Keratinocyte (primary cell): ENCODE data around the gene PRR22. TPM values are rescaled to one million over a fixed set of nuclear protein-coding genes. Genes with fewer than 3 reads are reported as not detected.
"Not testable (repeated sequence)": the region's sequence is repeated elsewhere in the genome, so short reads cannot be mapped to it uniquely, and the experiment has no call there.

Experiments
- DNase-seq: peaks from one replicate; pipeline ENCODE4 v3.0.0-alpha.2; 2011; ENCODE audit warnings: low read depth, missing footprints, low spot score
- FAIRE-seq: peaks from 2 replicates; lab custom pipeline; 2011; peaks lifted over from hg19 to GRCh38; lab: Jason Lieb, UNC
- H2AFZ ChIP-seq: 2 replicates; pipeline ENCODE4 v1.6.0; 2012; ENCODE audit warnings: low read length, control low read depth, inconsistent platforms; ENCODE audit not compliant: control insufficient read depth
- H3K27ac ChIP-seq: 2 replicates; pipeline ENCODE4 v1.5.1; 2011; ENCODE audit warnings: low read length; ENCODE audit not compliant: control insufficient read depth, insufficient read depth
- H3K27me3 ChIP-seq: 3 replicates; pipeline ENCODE4 v1.6.0; 2011; ENCODE audit warnings: low read length; ENCODE audit not compliant: control insufficient read depth, insufficient read depth; ENCODE audit errors: extremely low read depth
- H3K36me3 ChIP-seq, 2 experiments: 2 replicates in 1 of 2; 3 replicates in 1 of 2; pipeline ENCODE4 v1.5.1; 2011; ENCODE audit warnings: low read length in 2 of 2, mild to moderate bottlenecking in 1 of 2; ENCODE audit not compliant: control insufficient read depth in 2 of 2, insufficient read depth in 2 of 2; ENCODE audit errors: extremely low read depth in 1 of 2
- H3K4me1 ChIP-seq: 3 replicates; pipeline ENCODE4 v1.5.1; 2011; ENCODE audit warnings: low read length; ENCODE audit not compliant: control insufficient read depth, insufficient read depth; ENCODE audit errors: extremely low read depth
- H3K4me2 ChIP-seq: 3 replicates; pipeline ENCODE4 v1.6.0; 2011; ENCODE audit warnings: low read depth, low read length; ENCODE audit not compliant: control insufficient read depth, insufficient read depth; ENCODE audit errors: extremely low read depth
- H3K4me3 ChIP-seq, 3 experiments: fragments of 200-600 bp in 1 of 3; sonication (generic) in 1 of 3; 2 replicates in 2 of 3; 3 replicates in 1 of 3; pipeline ENCODE4 v1.5.1; 2011 to 2016; ENCODE audit warnings: low read length in 3 of 3, mild to moderate bottlenecking in 3 of 3, control low read depth in 2 of 3, inconsistent platforms in 1 of 3, low read depth in 1 of 3, mixed read lengths in 1 of 3, mixed run types in 1 of 3, moderate library complexity in 1 of 3; ENCODE audit not compliant: control insufficient read depth in 2 of 3, insufficient read depth in 2 of 3; ENCODE audit errors: extremely low read depth in 1 of 3
- H3K79me2 ChIP-seq: 2 replicates; pipeline ENCODE4 v1.6.0; 2012; ENCODE audit warnings: low read length; ENCODE audit not compliant: control insufficient read depth, insufficient read depth
- H3K9ac ChIP-seq: 3 replicates; pipeline ENCODE4 v1.6.0; 2011; ENCODE audit warnings: low read length; ENCODE audit not compliant: control insufficient read depth, insufficient read depth; ENCODE audit errors: extremely low read depth
- H3K9me1 ChIP-seq: 3 replicates; pipeline ENCODE4 v1.6.0; 2011; ENCODE audit warnings: low read length; ENCODE audit not compliant: control insufficient read depth, insufficient read depth; ENCODE audit errors: extremely low read depth
- H3K9me3 ChIP-seq: 2 replicates; pipeline ENCODE4 v1.5.1; 2012; ENCODE audit warnings: low read depth, low read length; ENCODE audit not compliant: control insufficient read depth
- H4K20me1 ChIP-seq: 3 replicates; pipeline ENCODE4 v1.6.0; 2011; ENCODE audit warnings: low read length; ENCODE audit not compliant: control insufficient read depth, insufficient read depth; ENCODE audit errors: extremely low read depth
- EZH2 ChIP-seq: IDR thresholded peaks from one replicate; pipeline ENCODE4 v1.6.1; 2012; ENCODE audit warnings: inconsistent platforms, mild to moderate bottlenecking, low read length, moderate library complexity
- dilution Hi-C: fragments of 300-500 bp; cut with MboI; formaldehyde crosslinking; loops from one replicate; pipeline ENCODE4 v1.7.0; 2020; ENCODE audit warnings: low sequenced_read_pairs; ENCODE audit not compliant: extremely low pct_ligation_motif_present
- polyA plus RNA-seq, 5 experiments: library from polyadenylated mRNA; depleted of rRNA in 3 of 5; stranded (reverse) in 3 of 5; stranded (forward) in 1 of 5; unstranded in 1 of 5; fragments of >200 nt; gene quantifications; 1 replicate in 1 of 5; 2 replicates in 3 of 5; 3 replicates in 1 of 5; pipeline versions ENCODE4 v1.2.1 to v1.2.3, GENCODE V29; 2011 to 2012; ENCODE audit warnings: missing spikeins in 2 of 5, low read depth in 1 of 5, low replicate concordance in 1 of 5
- TF ChIP-seq, protein P1 (sequence below), 3 experiments: IDR thresholded peaks in 1 of 3; conservative IDR thresholded peaks in 1 of 3; optimal IDR thresholded peaks in 1 of 3; 2 replicates in 2 of 3; 3 replicates in 1 of 3; pipeline versions ENCODE3 to v1.5.1; 2011; ENCODE audit warnings: low read length in 3 of 3, mild to moderate bottlenecking in 3 of 3, moderate library complexity in 2 of 3, control low read depth in 1 of 3, inconsistent platforms in 1 of 3; ENCODE audit not compliant: insufficient read depth in 2 of 3; ENCODE audit errors: extremely low read depth in 1 of 3

PRR22 gene
- polyA plus RNA-seq, 1 donor (not counting 4 experiments of a cell fraction or from before 2014, with no cell fraction given) = 0.55 TPM

DNA sequence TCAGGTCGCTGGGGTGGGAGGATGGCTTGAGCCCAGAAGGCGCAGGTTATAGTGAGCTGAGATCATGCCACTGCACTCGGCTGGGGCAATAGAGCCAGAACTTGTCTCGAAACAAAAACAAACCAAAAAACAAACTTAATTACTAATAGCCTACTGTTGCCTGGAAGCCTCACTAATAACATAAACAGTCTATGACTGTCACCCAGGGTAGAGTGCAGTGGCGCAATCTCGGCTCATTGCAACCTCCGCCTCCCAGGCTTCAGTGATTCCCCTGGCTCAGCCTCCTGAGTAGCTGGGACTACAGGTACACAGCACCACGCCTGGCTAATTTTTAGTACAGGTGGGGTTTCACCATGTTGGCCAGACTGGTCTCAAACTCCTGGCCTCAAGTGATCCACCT is 46.1 kb downstream of the PRR22 start:
- Histone ChIP-seq H4K20me1 (no peaks in the 10 kb centered on the region), H3K4me1 (no peaks in the 10 kb centered on the region), H3K9me1 (no peaks in the 10 kb centered on the region), H3K36me3 (no peaks in the 10 kb centered on the region), H3K9me3 (no peaks in the 10 kb centered on the region), H3K9ac (no peak overlapping the region), H3K4me2 (no peak overlapping the region), H3K27ac (no peak overlapping the region), H3K4me3 (no peak overlapping the region), H2AFZ (no peak overlapping the region), H3K79me2 (no peaks in the 10 kb centered on the region), H3K27me3 (peaks cover 4% of the 10 kb centered on the region)
- dilution Hi-C loops = no loop called here
- FAIRE-seq = no peak
- no peak for TF ChIP-seq EZH2
- TF ChIP-seq, protein P1, sequence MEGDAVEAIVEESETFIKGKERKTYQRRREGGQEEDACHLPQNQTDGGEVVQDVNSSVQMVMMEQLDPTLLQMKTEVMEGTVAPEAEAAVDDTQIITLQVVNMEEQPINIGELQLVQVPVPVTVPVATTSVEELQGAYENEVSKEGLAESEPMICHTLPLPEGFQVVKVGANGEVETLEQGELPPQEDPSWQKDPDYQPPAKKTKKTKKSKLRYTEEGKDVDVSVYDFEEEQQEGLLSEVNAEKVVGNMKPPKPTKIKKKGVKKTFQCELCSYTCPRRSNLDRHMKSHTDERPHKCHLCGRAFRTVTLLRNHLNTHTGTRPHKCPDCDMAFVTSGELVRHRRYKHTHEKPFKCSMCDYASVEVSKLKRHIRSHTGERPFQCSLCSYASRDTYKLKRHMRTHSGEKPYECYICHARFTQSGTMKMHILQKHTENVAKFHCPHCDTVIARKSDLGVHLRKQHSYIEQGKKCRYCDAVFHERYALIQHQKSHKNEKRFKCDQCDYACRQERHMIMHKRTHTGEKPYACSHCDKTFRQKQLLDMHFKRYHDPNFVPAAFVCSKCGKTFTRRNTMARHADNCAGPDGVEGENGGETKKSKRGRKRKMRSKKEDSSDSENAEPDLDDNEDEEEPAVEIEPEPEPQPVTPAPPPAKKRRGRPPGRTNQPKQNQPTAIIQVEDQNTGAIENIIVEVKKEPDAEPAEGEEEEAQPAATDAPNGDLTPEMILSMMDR (optimal IDR thresholded peaks at IDR 0.05 in 1 of 3, IDR thresholded peaks at IDR 0.05 in 1 of 3, conservative IDR thresholded peaks at IDR 0.05 in 1 of 3; ENCODE audit: extremely low read depth in 1 of 3, insufficient read depth in 2 of 3, low read length in 3 of 3) = no peak
- no peak for DNase-seq

DNA sequence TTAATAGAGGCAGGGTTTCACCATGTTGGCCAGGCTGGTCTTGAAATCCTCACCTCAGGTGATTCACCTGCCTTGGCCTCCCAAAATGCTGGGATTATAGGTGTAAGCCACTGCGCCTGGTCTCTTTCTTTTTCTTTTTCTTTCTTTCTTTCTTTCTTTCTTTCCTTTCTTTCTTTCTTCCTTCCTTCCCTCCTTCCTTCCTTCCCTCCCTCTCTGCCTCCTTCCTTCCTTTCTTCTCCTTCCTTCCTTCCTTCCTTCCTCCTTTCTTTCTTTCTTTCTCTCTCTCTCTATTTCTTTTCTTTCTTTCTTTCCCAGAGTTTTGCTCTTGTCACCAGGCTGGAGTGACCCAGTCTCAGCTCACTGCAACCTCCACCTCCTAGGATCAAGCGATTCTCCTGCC is 51.4 kb downstream of the PRR22 start:
- FAIRE-seq, H3K79me2 ChIP-seq, H3K4me2 ChIP-seq, H3K9ac ChIP-seq, DNase-seq, H3K27me3 ChIP-seq, H4K20me1 ChIP-seq, H3K27ac ChIP-seq, dilution Hi-C loops, H3K36me3 ChIP-seq, H3K9me1 ChIP-seq, H3K4me1 ChIP-seq, H3K9me3 ChIP-seq, H2AFZ ChIP-seq, H3K4me3 ChIP-seq: not testable (repeated sequence)

Other genes starting within 250 kb of the PRR22 start
- gene TINCR, start 216.8 kb downstream of the PRR22 start, polyA plus RNA-seq = 5.6 to 20.3 TPM (median 9.7 TPM) in 3 replicates
- gene SAFB2, start 162.0 kb downstream of the PRR22 start, polyA plus RNA-seq = 8.0 to 17.5 TPM (median 15.3 TPM) in 3 replicates
- 13.2 to 35.5 TPM (median 34.0 TPM) in 3 replicates for gene SAFB, start 161.7 kb downstream of the PRR22 start, polyA plus RNA-seq
- 28.5 to 80.5 TPM (median 35.2 TPM) in 3 replicates for gene MICOS13, start 104.2 kb downstream of the PRR22 start, polyA plus RNA-seq
- gene HSD11B1L, start 103.7 kb downstream of the PRR22 start, polyA plus RNA-seq = 3.3 to 9.1 TPM (median 3.7 TPM) in 3 replicates
- gene RPL36, start 94.5 kb downstream of the PRR22 start, polyA plus RNA-seq = 562 to 1,236 TPM (median 636 TPM) in 3 replicates
- gene LONP1, start 64.6 kb downstream of the PRR22 start, polyA plus RNA-seq = 24.2 to 29.6 TPM (median 27.7 TPM) in 3 replicates
- not detected in 3 replicates for gene CATSPERD, start 64.1 kb downstream of the PRR22 start, polyA plus RNA-seq
- 12.0 to 14.9 TPM (median 14.2 TPM) in 3 replicates for gene DUS3L, start 6.4 kb upstream of the PRR22 start, polyA plus RNA-seq
- not detected in 3 replicates for gene NRTN, start 20.3 kb upstream of the PRR22 start, polyA plus RNA-seq
- not detected in 3 replicates for gene FUT6, start 55.0 kb upstream of the PRR22 start, polyA plus RNA-seq
- 2.6 to 3.0 TPM (median 2.9 TPM) in 3 replicates for gene FUT3, start 66.7 kb upstream of the PRR22 start, polyA plus RNA-seq
- gene FUT5, start 85.8 kb upstream of the PRR22 start, polyA plus RNA-seq = 0.03 TPM in 1 of 3 replicates, not detected in the others
- gene NDUFA11, start 119.0 kb upstream of the PRR22 start, polyA plus RNA-seq = 122 to 323 TPM (median 217 TPM) in 3 replicates
- gene VMAC, start 120.1 kb upstream of the PRR22 start, polyA plus RNA-seq = 2.1 to 3.0 TPM (median 2.2 TPM) in 3 replicates
- 1.6 to 3.6 TPM (median 2.7 TPM) in 3 replicates for gene CAPS, start 129.5 kb upstream of the PRR22 start, polyA plus RNA-seq
- 36.4 to 61.4 TPM (median 44.6 TPM) in 3 replicates for gene RANBP3, start 193.4 kb upstream of the PRR22 start, polyA plus RNA-seq